HG02623 (cell line): ENCODE data around the gene PRXL2C.
"Not testable (repeated sequence)": the region's sequence is repeated elsewhere in the genome, so short reads cannot be mapped to it uniquely, and the experiment has no call there.

Experiments used
- ATAC-seq: cut with Tn5 transposase; IDR thresholded peaks from one replicate; pipeline ENCODE4 v1.9.1; 2021; ENCODE audit warnings: moderate library complexity; ENCODE audit not compliant: unreplicated experiment

Gene PRXL2C

GRCh38 chr9:96655198-96655851, at the start of gene PRXL2C:
PRXL2C (minus strand) TSS chr9:96655317; CDS start chr9:96655281, 36 bp downstream.
- ATAC-seq, result peak; percentile 76

GRCh38 chr9:96700721-96701375, 45.7 kb upstream of the PRXL2C start:
- ATAC-seq, result not testable (repeated sequence)

- ATAC-seq, result no peak
Observed at GRCh38 chr9:96691326-96691725, 36.2 kb upstream of the PRXL2C start.

GRCh38 chr9:96688745-96689464, 33.8 kb upstream of the PRXL2C start:
- ATAC-seq, result no peak

GRCh38 chr9:96688187-96688586, 33.1 kb upstream of the PRXL2C start:
- no peak for ATAC-seq

- ATAC-seq, result no peak
Observed at GRCh38 chr9:96686638-96687335, 31.7 kb upstream of the PRXL2C start.

- ATAC-seq, result no peak
Observed at GRCh38 chr9:96680812-96681499, 25.8 kb upstream of the PRXL2C start.

- ATAC-seq, result no peak
Observed at GRCh38 chr9:96674906-96675538, 19.9 kb upstream of the PRXL2C start.

GRCh38 chr9:96673786-96674185, 18.7 kb upstream of the PRXL2C start:
- ATAC-seq, result not testable (repeated sequence)

- no peak for ATAC-seq
Observed at GRCh38 chr9:96668868-96669534, 13.9 kb upstream of the PRXL2C start.

GRCh38 chr9:96667363-96667728, 12.2 kb upstream of the PRXL2C start:
- no peak for ATAC-seq

- ATAC-seq, result not testable (repeated sequence)
Observed at GRCh38 chr9:96666653-96667362, 11.7 kb upstream of the PRXL2C start.

GRCh38 chr9:96665789-96666188, 10.7 kb upstream of the PRXL2C start:
- no peak for ATAC-seq

- ATAC-seq, result no peak
Observed at GRCh38 chr9:96663506-96664120, 8.5 kb upstream of the PRXL2C start.

- ATAC-seq, result no peak
Observed at GRCh38 chr9:96661711-96662110, 6.6 kb upstream of the PRXL2C start.

- no peak for ATAC-seq
Observed at GRCh38 chr9:96660692-96661248, 5.7 kb upstream of the PRXL2C start.

- peak; percentile 43 for ATAC-seq
Observed at GRCh38 chr9:96654450-96655197, 493 bp downstream of the PRXL2C start.

GRCh38 chr9:96651626-96652025, 3.5 kb downstream of the PRXL2C start:
- ATAC-seq, result no peak
